GM18519 (cell line): ENCODE results near the gene PSAPL1.

Experiments
- ATAC-seq: cut with Tn5 transposase; IDR thresholded peaks from one replicate; pipeline ENCODE4 v1.9.1; 2021; ENCODE audit warnings: mild to moderate bottlenecking, moderate library complexity; ENCODE audit not compliant: unreplicated experiment, low FRiP score

Gene PSAPL1

GRCh38 chr4:7398788-7399439 lies 35.8 kb downstream of the PSAPL1 start:
- ATAC-seq = no peak

GRCh38 chr4:7398104-7398423 lies 36.7 kb downstream of the PSAPL1 start:
- no peak for ATAC-seq

- ATAC-seq = no peak
These were observed 37.3 kb downstream of the PSAPL1 start for GRCh38 chr4:7397206-7398103.

GRCh38 chr4:7396186-7396910 lies 38.4 kb downstream of the PSAPL1 start:
- ATAC-seq = no peak

GRCh38 chr4:7395645-7396044 lies 39.1 kb downstream of the PSAPL1 start:
- ATAC-seq = no peak

GRCh38 chr4:7394681-7395451 lies 39.9 kb downstream of the PSAPL1 start:
- no peak for ATAC-seq

- no peak for ATAC-seq
These were observed 40.8 kb downstream of the PSAPL1 start for GRCh38 chr4:7393601-7394575.

GRCh38 chr4:7392438-7393421 lies 42.0 kb downstream of the PSAPL1 start:
- no peak for ATAC-seq

- no peak for ATAC-seq
These were observed 42.9 kb downstream of the PSAPL1 start for GRCh38 chr4:7391637-7392437.

- ATAC-seq = no peak
These were observed 43.7 kb downstream of the PSAPL1 start for GRCh38 chr4:7390906-7391636.

GRCh38 chr4:7390336-7390735 lies 44.4 kb downstream of the PSAPL1 start:
- no peak for ATAC-seq

GRCh38 chr4:7389719-7390118 lies 45.0 kb downstream of the PSAPL1 start:
- no peak for ATAC-seq

- no peak for ATAC-seq
These were observed 45.5 kb downstream of the PSAPL1 start for GRCh38 chr4:7389101-7389701.

- ATAC-seq = no peak
These were observed 46.1 kb downstream of the PSAPL1 start for GRCh38 chr4:7388627-7389026.

- no peak for ATAC-seq
These were observed 46.8 kb downstream of the PSAPL1 start for GRCh38 chr4:7387925-7388324.
